Stimulated activated CD8-positive, alpha-beta memory T cell treated with anti-CD3 and anti-CD28 coated beads, Interleukin-15, amount 100 ng/mL, for 24 hours (primary cell): ENCODE measurements around the gene FAM187B.
"Not testable (repeated sequence)": the region's sequence is repeated elsewhere in the genome, so short reads cannot be mapped to it uniquely, and the experiment has no call there.

Source experiments
- DNase-seq: peaks from one replicate; pipeline ENCODE4 v3.0.0-alpha.2; 2020; ENCODE audit warnings: low read depth

Gene FAM187B

GRCh38 chr19:35236638-35237400 is 8.3 kb upstream of the FAM187B start:
- no peak for DNase-seq

DNA sequence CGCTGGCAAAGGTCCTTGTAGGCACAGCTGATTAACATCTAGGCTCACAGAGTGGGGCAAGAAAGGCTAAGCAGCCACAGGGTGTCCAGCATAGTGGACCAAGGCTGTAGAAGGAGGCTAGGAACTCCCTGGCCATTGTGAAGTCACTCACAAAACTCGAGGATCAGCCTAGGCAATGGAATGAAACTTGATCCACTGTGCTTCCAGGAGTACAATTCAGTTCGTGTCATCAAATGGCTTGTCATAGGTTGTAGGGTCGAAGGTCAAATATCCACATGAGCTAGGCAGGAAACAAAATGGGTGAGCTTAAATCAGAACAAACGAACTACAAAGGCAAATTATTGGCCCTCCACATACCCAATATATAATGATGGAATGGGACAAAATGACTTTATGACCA is 4.4 kb upstream of the FAM187B start:
- no peak for DNase-seq

GRCh38 chr19:35231956-35232645 is 3.6 kb upstream of the FAM187B start:
- DNase-seq = no peak

GRCh38 chr19:35229601-35230000 is 1.1 kb upstream of the FAM187B start:
- DNase-seq = no peak

DNA sequence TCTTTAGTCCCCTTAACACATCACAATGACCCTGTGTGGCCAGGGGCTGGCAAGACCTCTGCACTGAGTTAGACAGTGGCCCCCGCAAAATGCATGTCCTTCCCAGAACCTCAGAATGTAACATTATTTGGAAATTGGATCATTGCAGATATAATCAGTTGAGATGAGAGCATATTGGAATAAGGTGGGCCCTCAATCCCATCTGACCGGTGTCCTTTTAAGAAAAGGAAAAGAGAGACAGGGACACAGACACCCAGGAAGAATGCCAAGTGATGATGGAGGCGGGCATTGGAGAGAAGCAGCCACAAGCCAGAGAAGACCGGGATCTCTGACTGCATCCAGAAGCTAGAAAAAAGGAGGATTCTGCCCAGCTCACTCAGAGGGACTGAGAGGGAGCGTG is 1.8 kb downstream of the FAM187B start:
- DNase-seq = no peak

GRCh38 chr19:35225951-35226350 is 2.6 kb downstream of the FAM187B start:
- no peak for DNase-seq

- no peak for DNase-seq
Measured at GRCh38 chr19:35224681-35225571, 3.6 kb downstream of the FAM187B start.

- no peak for DNase-seq
Measured at GRCh38 chr19:35223862-35224505, 4.6 kb downstream of the FAM187B start.

GRCh38 chr19:35223084-35223790 is 5.3 kb downstream of the FAM187B start:
- no peak for DNase-seq

- DNase-seq = no peak
Measured at GRCh38 chr19:35222373-35223015, 6.0 kb downstream of the FAM187B start.

- DNase-seq = not testable (repeated sequence)
Measured at GRCh38 chr19:35220973-35221590, 7.5 kb downstream of the FAM187B start.

DNA sequence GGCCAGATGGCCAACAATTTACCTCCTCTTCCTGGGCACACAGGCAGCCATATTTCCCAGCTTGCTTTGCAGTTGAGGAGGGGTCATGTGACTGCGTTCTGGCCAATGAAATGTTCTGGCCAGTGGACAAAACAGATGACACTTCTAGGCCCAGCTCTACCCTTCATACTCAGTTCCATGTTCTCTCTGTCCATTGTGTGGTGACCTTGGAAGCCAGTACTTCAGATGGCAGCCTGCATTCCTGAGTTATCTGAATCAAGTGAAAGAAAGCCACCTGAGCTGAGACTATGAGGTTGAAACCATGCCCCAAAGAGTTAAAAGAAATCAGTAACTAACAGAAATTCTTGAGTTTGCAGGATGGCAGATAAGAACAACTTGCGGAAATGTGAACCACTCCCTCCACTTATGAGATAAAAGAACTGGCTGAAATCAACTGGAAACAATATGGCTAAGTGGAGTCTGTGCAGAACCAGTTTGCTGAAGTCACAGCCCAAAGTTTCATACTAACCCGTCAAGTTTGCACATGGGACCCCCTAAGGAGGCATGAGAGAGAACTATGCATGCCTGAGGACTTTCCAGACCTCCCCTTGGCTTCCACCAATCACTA is 8.1 kb downstream of the FAM187B start:
- DNase-seq = no peak

- no peak for DNase-seq
Measured at GRCh38 chr19:35219008-35219407, 9.5 kb downstream of the FAM187B start.

GRCh38 chr19:35217649-35217990 is 10.9 kb downstream of the FAM187B start:
- DNase-seq = no peak

GRCh38 chr19:35216833-35217648 is 11.5 kb downstream of the FAM187B start:
- DNase-seq = no peak

- DNase-seq = no peak
Measured at GRCh38 chr19:35216016-35216832, 12.3 kb downstream of the FAM187B start.

GRCh38 chr19:35214766-35215422 is 13.6 kb downstream of the FAM187B start:
- DNase-seq = no peak
